Renal pelvis (tissue), 4 donors: ENCODE measurements around the gene GREM1. TPM values are rescaled to one million over a fixed set of nuclear protein-coding genes. Genes with fewer than 3 reads are reported as not detected.
A peak's percentile ranks its signal among the peaks of the same experiment; 100 is the strongest.

ENCODE experiments used
- DNase-seq: peaks from one replicate; pipeline ENCODE4 v3.0.0-alpha.2; 2013
- polyA plus RNA-seq, 3 donors: library from polyadenylated mRNA; unstranded; fragments of 120-200 nt; gene quantifications; one replicate each; pipeline ENCODE4 v1.2.1, GENCODE V29; 2013; ENCODE audit not compliant: insufficient read length in 3 of 3

Gene GREM1
- polyA plus RNA-seq, 3 donors: 0.19 to 0.58 (median 0.29) TPM

- DNase-seq: peak; percentile 45
Measured at GRCh38 chr15:32730677-32731654, 13.2 kb downstream of the GREM1 start.

- no peak for DNase-seq
Measured at GRCh38 chr15:32732574-32733157, 14.9 kb downstream of the GREM1 start.

- no peak for DNase-seq
Measured at GRCh38 chr15:32733281-32733680, 15.5 kb downstream of the GREM1 start.

GRCh38 chr15:32735989-32736700 lies 18.3 kb downstream of the GREM1 start:
- no peak for DNase-seq

- DNase-seq: no peak
Measured at GRCh38 chr15:32736701-32737061, 18.9 kb downstream of the GREM1 start.

GRCh38 chr15:32737304-32737703 lies 19.5 kb downstream of the GREM1 start:
- DNase-seq: no peak

GRCh38 chr15:32738666-32739065 lies 20.9 kb downstream of the GREM1 start:
- no peak for DNase-seq

GRCh38 chr15:32739522-32740063 lies 21.8 kb downstream of the GREM1 start:
- no peak for DNase-seq

GRCh38 chr15:32743411-32744140 lies 25.8 kb downstream of the GREM1 start:
- DNase-seq: no peak

- no peak for DNase-seq
Measured at GRCh38 chr15:32746116-32746857, 28.5 kb downstream of the GREM1 start.

GRCh38 chr15:32747921-32748342 lies 30.1 kb downstream of the GREM1 start:
- no peak for DNase-seq

- no peak for DNase-seq
Measured at GRCh38 chr15:32750979-32751378, 33.2 kb downstream of the GREM1 start.

- DNase-seq: no peak
Measured at GRCh38 chr15:32757426-32757825, 39.6 kb downstream of the GREM1 start.

- DNase-seq: no peak
Measured at GRCh38 chr15:32763295-32763694, 45.5 kb downstream of the GREM1 start.

- no peak for DNase-seq
Measured at GRCh38 chr15:32765236-32765635, 47.4 kb downstream of the GREM1 start.

- no peak for DNase-seq
Measured at GRCh38 chr15:32766101-32766500, 48.3 kb downstream of the GREM1 start.

GRCh38 chr15:32767236-32767635 lies 49.4 kb downstream of the GREM1 start:
- DNase-seq: no peak

GRCh38 chr15:32774022-32774421 lies 56.2 kb downstream of the GREM1 start:
- no peak for DNase-seq

GRCh38 chr15:32775103-32775502 lies 57.3 kb downstream of the GREM1 start:
- DNase-seq: no peak

- no peak for DNase-seq
Measured at GRCh38 chr15:32778391-32779176, 60.8 kb downstream of the GREM1 start.
